Hematopoietic multipotent progenitor cell treated with erythropoietin and hydrocortisone succinate and interleukin-3 and kit ligand, for 6 days (in vitro differentiated cells): ENCODE results near the gene ROGDI.

Experiments used
- DNase-seq: peaks from one replicate; pipeline ENCODE4 v3.0.0-alpha.2; 2015

Gene ROGDI, protein sequence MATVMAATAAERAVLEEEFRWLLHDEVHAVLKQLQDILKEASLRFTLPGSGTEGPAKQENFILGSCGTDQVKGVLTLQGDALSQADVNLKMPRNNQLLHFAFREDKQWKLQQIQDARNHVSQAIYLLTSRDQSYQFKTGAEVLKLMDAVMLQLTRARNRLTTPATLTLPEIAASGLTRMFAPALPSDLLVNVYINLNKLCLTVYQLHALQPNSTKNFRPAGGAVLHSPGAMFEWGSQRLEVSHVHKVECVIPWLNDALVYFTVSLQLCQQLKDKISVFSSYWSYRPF

DNA sequence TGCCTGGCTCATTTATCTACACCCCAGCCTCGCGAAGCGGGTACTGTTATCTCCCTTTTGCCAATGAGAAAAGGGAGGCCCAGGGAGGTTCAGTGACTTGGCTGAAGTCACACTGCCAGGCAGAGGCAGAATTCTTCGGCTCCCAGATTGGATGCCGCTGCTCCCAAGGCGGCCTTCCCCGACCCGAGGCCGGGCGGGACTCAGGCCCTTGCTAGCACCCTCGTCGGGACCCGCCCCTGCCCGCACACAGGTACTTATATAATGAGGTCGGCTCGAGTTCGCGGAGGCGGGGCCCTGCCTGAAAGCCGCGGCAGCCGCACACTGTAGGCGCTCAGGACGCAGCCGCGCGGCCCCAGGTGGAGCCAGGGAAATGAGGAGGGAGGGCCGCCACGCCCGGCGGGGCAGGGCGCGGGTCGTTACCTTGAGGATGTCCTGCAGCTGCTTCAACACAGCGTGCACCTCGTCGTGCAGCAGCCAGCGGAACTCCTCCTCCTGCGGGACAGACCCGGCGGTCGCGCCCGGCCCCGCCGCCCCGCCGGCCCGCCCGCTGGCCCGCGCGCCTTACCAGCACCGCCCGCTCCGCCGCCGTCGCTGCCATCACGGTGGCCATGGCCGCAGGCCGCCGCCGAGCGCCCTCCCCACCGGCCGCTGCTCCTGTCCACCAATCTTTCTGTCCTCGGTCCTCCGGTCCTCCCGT lies at the start of gene ROGDI:
Gene ROGDI, minus strand, starts transcription at position 672 of the 697 bp plus-strand sequence. Its CDS starts 62 bp downstream, at position 610.
- peak; percentile 92 for DNase-seq

DNA sequence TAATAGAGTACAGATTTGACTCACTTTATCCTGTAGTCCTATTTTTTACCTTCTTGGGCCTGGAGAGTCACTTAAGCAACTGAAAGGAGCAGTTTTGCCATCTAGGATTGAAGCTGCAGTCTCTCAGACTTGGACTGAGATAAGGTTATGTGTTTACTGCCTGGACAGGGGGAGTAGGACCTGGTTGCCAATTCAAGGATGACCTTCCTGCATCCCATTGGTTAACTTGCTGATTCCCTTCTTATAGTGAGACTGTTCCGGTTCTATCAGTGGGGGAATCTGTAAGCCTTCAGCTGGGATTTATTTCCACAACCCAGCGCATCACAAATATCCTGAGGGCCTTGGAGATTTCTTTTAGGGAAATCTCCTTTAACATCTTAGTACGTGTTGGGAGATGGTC lies 47.8 kb upstream of the ROGDI start:
- no peak for DNase-seq

DNA sequence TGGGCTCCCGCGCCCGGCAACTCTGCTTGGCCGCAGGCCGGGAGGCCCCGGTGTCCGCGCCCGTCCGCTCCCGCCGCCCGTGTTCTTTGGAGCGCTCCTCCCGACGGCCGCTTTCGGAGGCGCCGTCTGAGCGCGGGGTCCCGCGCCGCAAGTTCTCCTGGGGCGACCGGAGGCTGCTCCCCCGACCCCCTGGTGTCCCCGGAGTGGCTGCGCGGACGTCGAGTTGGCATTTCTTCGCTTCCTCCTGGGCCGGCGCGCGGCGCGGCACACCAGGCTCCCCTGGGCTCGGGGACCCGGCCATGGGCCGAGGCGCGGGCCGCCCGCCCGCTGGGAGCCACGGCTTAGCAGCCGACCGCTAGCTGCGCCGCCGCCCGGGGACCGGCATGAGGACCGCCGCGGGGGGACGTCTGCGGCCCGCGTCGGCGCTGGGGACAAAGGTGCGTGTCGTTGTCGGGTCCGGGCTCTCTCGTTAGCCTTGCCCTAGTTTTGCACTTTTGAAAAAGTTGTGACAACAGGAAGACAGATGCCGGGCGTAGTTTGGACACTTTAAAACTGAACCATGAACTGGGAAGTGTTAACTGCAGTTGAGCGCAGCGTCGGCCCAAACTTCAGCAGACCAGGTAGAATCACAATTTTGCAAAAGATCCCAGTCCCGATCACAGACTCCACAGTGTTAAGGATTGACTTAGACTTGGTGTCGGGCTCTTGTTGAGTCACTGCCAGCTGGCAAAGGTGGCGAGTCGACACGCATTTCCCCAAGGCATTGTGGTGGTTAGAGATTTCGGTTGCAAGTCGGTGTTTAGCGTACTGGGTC lies 45.5 kb upstream of the ROGDI start:
- peak; percentile 68 for DNase-seq

DNA sequence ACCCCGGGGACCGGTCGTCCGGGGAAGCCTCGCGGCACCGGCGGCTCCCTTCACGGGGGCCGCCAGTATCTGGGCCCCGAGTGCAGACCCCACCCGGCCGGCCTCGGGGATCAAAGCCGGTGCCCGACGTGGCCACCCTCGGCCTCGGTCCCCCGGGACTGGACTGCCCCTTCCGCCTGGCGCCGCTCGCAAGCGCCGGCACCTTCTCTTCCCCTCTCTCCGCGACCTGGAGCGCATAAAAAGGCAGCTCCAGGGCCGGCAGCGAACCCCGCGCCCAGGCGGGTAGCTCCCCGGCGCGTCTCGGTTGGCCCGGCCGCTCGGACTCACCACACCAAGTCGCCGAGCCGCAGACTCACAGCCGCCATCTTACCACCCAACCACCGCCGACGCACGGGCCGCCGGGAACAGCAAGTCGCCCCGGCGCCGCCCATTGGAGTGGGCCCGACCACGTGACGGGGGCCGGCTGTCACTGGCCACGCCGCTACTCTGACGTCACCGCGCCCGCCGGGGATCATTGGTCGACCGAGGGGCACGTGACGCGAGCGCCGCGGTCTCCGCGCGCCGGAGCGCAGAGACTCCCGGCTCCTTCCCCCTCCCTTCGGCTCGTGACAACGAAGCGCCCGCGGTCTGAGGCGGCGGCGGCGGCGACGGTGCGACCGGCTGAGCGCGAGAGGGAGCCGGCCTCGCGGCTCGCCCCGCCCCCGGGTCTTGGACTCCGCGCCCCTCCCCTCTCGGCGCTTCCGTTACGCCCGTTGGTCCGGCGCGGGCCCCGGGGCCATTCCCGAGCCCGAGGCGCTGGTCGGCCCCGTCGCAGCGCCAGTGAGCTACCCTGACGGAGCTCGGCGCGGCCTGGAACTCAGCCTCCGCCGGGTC lies 44.7 kb upstream of the ROGDI start, which contains the start of the genes GLYR1 and UBN1:
Gene GLYR1, minus strand, starts transcription at position 388 of the 873 bp plus-strand sequence. Its CDS starts 23 bp downstream, at position 365.
Gene UBN1, plus strand, starts transcription at position 581 of the 873 bp plus-strand sequence. CDS start 5,437 bp downstream, outside the sequence.
- DNase-seq = peak; percentile 98

DNA sequence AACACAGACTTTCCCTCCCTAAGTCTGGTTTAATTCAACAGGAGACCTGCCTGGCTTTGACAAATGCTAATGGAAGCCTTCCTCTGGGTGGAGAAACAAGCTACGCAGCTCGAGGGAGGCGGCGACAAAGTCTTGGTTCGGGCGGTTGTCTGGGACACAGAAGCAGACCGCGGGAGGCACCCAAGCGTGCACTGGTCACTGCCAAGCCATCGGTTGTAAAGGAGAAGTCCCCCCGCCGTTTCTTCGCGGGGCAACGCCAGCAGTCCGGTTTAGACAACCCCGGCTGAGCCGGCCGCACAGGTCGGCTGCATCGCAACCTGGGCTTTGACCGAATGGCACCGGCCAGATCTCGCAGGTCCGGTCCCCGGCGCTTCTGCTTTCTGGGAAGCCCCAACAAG lies 44.1 kb upstream of the ROGDI start:
- DNase-seq = peak; percentile 76

DNA sequence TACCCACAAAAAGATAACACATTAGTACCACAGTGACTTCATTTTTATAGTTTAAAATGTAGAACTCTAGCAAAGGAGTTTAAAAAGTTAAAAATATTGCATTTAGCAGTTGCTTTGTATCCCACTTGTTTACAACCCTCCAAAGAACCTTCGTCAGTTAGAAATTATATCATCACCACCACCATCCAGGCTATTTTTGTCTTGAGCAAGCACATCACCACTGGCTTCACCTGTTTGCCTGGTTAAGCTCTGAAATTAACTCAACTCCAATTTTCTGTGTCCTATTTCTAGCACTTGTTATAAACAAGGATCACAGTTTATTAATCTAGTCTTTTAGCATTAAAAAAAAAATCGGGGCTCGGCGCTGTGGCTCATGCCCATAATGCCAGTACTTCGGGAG lies 38.6 kb upstream of the ROGDI start:
- DNase-seq = no peak

DNA sequence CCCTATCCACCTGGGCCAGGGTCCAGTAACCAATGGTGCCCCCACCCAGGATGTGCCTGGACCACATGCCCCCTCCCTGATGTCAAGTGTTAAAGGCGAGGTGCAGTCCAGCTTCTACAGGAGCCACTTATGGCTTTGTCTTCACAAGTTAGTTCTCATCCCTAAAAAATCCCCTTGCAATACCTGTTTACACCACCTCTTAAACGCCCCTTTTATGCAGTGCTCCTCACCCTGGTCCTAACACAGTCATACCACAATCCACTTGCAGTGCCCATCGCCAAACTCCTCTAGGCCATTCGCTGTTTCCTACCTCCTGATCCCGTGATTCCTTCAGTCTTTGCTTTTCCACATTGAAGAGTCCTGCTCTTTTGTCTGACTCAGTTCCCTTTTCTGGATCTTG lies 37.5 kb upstream of the ROGDI start:
- DNase-seq = no peak

DNA sequence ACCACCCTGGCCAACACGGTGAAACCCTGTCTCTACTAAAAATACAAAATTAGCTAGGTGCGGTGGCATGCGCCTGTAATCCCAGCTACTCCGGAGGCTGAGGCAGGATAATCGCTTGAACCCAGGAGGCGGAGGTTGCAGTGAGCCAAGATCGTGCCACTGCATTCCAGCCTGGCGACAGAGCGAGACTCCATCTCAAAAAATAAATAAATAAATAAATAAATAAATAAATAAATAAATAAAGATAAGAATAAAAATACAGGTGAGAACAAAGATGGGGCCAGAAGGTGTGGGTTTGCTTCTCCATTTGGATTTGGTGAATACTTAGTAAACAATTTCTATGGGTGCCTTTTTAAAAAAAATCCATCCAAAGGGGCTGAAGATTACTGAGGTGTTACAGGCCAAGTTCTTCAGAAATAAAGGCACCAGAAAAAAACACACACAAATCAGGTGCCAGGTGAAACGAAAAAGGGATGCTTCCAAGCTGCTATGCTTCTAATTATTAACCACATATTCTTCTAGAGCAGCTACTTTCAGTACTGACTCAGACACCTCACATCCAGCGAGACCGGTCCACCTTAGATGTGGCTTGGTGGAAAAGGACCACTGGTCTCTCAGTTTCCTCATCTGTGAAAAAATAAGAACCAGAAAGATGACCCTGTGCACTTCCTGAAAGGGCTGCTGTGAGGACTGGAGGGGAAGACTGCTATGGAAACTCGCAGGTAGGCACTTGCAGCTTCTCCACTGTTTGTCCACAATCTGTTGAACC lies 35.5 kb upstream of the ROGDI start:
- DNase-seq = no peak

DNA sequence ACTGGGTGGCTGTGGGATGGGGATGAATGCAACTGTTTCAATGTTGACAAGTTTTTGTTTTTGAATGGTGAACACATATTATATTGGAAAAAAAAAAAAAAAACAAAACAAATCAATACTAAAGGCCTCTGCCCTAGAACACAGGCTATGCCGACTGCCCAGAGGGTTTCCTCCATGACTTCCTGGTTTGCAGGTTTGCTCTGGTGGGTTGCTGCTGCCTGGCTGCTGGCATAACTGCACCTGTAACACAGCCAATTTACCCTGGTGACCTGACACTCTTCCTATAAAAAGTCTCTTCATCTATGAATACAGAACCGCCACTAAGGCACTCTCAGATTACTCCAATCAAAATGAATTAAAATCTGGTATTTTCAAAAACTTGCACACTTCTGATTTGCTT lies 34.3 kb upstream of the ROGDI start:
- DNase-seq = no peak

DNA sequence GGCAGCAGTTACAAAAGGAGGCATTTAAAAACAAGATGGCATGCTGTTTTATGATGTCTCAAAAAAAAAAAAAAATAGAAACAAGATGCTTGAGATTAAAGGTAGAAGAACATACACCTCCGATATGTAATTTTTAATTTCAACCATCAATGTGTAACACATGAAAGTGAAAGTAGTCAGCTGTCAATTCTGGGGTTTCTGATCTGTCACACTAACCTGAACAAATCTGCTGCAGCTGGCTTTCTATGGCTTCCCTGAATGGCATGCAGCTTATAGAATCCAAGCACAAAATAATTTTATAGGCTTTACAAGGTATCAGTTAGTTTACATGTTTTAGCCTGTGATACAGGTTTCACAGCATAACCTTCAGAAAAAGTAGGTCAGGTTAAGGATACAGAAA lies 31.2 kb upstream of the ROGDI start:
- no peak for DNase-seq

DNA sequence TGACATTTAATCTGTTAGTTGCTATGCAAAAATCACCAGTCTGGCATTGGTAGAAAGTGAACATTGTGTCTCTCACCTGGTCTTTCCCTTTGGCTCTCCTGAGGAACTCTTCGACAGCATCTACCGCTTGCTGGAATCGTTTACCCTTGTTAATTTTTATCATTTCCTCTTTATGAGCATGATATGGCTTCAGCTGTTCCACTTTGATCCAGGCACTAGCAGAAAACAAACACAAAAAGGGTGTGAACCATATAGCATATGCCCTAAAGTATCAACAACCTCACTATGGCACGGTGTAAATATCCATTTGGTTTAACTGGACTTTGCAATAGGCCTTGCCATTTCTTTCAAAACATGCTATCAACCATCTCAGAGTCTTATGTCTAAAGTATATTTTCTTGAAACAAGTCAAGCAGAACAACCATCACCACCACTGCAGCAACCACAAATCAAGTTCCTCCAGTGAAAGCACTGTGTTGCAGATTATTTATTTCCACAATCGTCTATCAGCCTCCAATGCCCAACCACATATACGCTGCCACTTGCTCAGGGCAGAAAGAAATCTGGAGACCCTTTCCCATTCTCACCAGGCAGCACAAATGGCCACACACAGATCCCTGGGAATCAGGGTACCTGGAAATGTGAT lies 30.4 kb upstream of the ROGDI start:
- DNase-seq = no peak

DNA sequence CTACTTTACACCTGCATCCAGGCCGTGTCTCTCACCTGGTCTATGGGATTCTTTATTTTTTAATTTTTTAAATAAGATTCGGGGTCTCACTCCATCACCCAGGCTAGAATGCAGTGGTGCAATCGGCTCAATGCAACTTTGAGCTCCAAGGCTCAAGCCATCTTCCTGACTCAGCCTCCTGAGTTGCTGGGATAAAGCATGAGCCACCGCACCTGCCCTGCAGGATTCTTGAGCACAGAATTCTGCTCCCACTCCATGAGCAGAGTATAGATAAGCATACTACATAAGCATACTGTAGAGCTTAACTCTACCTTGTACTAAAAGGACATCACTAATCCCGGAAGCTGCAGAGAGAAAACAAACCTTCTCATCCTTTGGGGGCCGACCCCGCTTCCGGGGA lies 29.2 kb upstream of the ROGDI start:
- no peak for DNase-seq

DNA sequence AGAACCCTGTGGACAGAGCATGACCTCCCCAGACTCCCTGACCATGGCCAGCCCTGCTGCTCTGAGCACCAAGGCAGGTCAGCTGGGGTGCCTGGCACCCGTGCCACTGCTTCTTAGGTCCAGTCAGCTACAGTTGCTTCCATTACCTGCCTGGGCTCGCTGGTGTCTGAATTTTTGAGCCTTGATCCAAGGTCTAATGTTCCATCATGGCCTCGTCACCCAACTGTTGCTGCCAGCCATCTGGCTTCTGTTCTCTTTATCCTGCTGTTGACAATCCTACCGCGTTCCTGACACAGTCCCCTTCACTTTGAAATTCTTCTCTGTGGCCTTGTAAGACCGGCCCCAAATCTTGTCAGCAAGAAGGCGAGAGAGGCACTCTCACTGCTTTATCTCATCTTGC lies 28.0 kb upstream of the ROGDI start:
- DNase-seq = no peak

DNA sequence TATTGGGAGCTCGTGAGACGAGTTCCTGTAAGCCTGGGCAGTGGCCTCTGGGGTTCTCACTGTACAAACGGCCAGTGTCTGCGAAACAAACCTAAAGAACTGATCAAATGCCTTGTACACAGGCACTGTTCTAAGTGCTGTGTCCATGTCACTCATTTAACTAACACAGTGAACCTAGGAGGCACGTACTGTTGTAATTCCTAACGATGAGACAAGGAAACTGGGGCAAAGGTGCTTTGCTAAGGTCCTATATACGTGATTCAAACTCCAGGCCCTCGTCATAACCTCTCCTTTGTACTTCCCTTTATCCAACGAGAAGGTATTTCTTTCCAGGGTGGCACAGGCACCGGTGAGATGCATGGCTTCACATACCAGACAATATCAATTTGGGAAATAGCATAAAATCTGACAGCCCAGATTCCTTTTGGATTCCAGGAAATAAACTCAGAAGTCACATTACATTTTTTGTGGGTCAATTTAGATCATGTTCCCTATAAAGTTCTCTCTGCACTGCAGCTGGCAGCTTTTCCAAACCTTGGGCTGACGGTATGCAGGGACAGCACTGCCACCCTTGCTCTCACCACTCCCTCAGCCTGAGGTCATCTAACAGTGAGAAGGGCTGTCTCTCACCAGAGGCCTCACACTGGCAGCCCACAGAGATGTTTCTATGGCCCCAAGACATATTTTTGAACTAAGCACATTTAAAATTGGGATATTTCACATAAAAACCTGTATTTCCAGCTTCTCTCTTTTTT lies 26.3 kb upstream of the ROGDI start:
- no peak for DNase-seq

DNA sequence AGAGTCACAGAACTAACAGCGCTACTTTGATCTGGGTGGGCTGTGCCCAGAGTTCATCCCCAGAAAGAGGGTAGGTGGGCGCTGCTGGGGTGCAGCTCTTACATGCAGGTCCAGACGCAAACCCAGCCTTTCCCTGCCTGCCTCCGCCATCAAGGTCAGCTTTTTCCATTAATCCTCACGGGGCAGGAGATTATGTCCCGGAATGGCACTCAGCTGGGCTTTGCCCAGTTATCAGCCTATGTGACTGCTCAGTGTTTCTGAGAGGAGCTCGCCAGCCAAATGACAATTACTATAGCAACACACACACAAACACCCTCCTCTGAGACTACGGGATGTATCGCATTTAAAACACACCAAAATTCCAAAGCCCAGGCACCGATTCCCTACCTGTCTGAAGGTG lies 24.5 kb upstream of the ROGDI start:
- DNase-seq = no peak

DNA sequence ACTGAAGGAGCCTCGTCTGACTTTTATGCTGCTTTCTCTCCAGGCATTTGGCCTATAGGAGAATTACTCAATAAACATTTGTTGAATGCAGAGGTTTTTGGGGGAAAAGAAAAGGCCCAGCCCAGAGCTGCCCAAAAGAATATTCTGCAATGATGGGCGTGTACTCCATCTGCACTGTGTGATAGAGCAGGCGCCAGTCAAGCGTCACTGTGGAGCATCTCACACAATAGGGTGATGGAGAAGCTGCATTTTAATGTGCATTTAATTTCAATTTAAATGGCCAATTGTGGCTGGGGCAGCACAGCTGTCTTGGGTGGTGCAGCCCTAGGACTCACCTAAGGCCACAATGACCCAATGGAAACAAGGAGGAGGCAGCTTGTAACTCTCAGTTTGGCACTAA lies 24.1 kb upstream of the ROGDI start:
- DNase-seq = peak; percentile 80

DNA sequence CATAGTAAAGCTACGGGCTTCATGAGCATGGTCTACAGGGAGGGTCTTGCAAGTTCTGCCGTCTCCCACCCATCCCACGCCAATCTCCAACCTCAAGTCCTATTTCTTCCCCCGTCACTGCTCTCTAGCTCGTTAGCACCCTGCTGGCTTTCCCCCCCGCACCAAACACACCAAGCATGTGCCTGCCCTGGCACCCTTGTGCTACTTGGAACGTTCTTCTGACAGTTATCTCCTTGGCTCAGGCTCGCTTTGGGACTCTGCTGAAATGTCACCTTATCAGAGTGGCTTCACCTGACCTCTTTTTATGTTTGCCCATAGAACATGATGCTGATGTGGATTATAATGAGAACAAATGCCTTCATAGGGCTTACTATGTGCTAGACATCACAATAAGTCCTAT lies 22.8 kb upstream of the ROGDI start:
- DNase-seq = peak; percentile 89

DNA sequence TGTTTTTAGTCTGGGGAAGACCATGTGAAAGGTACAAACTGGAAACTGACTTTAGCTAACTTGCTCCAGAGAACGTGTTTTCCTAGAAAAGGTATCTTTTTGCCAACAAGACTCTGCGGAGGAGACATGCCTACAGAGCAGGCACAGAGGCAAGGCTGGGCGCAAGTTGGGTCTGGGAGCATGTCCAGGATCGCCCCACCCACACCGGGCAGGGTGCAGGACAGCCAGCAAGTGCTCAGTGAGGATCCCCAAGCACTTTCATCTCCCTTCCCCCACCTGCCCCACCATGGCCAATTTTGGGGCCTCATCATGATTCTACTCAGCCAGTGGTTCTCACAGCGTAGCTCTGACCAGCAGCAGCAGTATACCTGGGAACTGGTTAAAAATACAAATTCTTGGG lies 18.2 kb upstream of the ROGDI start:
- DNase-seq = no peak

DNA sequence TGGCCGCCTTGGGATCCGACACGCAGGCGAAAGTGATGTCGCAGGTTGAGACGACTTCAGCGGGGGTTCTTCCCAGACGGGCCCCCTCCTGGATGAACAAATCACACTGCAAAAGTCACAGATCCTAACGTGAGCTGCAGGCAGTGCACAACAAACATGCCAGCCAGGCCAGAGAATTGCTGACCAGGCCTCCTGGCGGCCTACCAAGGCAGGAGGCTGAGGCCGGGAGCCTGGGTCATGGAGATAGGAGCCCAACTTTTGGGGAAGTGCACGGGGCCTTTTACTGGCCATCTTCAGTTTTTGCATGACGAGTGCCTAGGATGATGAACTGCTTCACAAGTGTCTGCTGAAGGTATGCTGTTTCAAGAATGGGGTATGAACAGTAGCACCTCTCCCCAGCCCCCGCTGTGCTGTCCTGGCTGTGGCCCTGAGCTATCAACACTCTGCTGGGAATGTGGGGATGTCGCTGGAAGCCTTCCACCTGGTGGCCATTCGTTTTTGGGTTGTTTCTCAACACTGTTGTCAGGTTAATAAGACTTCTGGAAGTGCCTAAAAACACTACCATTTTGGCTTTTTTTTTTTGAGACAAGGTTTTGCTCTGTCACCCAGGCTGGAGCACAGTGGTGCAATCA lies 12.2 kb upstream of the ROGDI start:
- no peak for DNase-seq

DNA sequence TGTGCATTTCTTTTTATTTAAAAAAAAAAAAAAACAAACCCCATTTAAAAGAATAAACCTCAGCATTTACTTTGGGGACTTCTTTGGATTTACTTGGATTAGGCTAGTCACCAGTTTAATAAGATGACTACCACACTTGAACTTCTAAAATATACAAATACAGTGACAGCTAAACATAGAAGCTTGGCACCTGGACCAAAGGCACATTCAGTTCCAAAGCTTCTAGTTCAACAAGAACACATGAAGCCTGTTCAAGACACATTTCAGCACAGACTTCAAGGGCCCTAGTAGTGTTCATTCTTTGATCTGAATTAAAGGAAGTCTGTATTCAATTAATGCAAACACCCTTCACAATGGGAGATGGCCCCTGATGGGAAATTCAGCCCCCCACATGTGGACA lies 11.6 kb upstream of the ROGDI start:
- no peak for DNase-seq
